ENCODE data around the gene THAP8. TPM values are rescaled to one million over a fixed set of nuclear protein-coding genes. Genes with fewer than 3 reads are reported as not detected.
A peak's percentile ranks its signal among the peaks of the same experiment; 100 is the strongest.

THAP8 gene
- total RNA-seq, 1 experiment from 2014 or later = 5.4 TPM

- Histone ChIP-seq H3K4ac (ENCODE audit: low read depth, low read length) (no peak overlapping the region), H3K9ac (ENCODE audit: extremely low read depth, insufficient read length, low read length) (no peak overlapping the region), H4K5ac (ENCODE audit: insufficient read length, low read depth, low read length) (no peak overlapping the region), H3K56ac (ENCODE audit: insufficient read length, low read depth, low read length) (no peak overlapping the region), H3K79me1 (ENCODE audit: insufficient read depth, low read depth, low read length, poor library complexity, severe bottlenecking) (no peaks in the 10 kb centered on the region), H3K27ac (ENCODE audit: insufficient read length, low read depth, low read length) (no peak overlapping the region), H3K4me2 (ENCODE audit: insufficient read depth, insufficient read length, low read length) (no peak overlapping the region), H4K20me1 (ENCODE audit: control insufficient read depth, insufficient read depth, insufficient read length) (no peaks in the 10 kb centered on the region), H3K18ac (ENCODE audit: insufficient read length, low read depth, low read length) (no peak overlapping the region), H3K27me3 (ENCODE audit: insufficient read depth, low read length) (no peaks in the 10 kb centered on the region), H3K79me2 (ENCODE audit: insufficient read depth, low read length) (no peaks in the 10 kb centered on the region), H4K91ac (ENCODE audit: insufficient read length, low read depth, low read length) (no peak overlapping the region), H3K14ac (ENCODE audit: insufficient read depth, low read length) (no peak overlapping the region), H3K23ac (ENCODE audit: insufficient read length, low read depth, low read length) (no peak overlapping the region), H2BK15ac (ENCODE audit: low read depth, low read length) (no peak overlapping the region), H3K4me1 (ENCODE audit: insufficient read depth, low read length) (no peaks in the 10 kb centered on the region), H2BK120ac (ENCODE audit: low read depth, low read length, poor library complexity, severe bottlenecking) (no peak overlapping the region), H2BK20ac (ENCODE audit: low read depth, low read length, poor library complexity, severe bottlenecking) (no peak overlapping the region), H2BK12ac (ENCODE audit: insufficient read length, low read depth, low read length) (no peak overlapping the region), H3K9me3 (ENCODE audit: control insufficient read depth, low read depth, low read length) (no peaks in the 10 kb centered on the region), H2AFZ (ENCODE audit: low read length) (no peak overlapping the region), H3T11ph (ENCODE audit: low read length) (no peak overlapping the region), H3K23me2 (ENCODE audit: insufficient read length, low read depth, low read length, poor library complexity, severe bottlenecking) (no peaks in the 10 kb centered on the region), H4K8ac (replicated peaks; ENCODE audit: insufficient read length, low read depth, low read length) (no peak overlapping the region), H2BK5ac (ENCODE audit: insufficient read length, low read length) (no peak overlapping the region), H2AK5ac (ENCODE audit: insufficient read length, low read length) (no peak overlapping the region)
- 0 out of 7 replicates have a peak overlapping the region, but pooled peaks of 1 of the 3 experiments have one; percentile 49 for H3K27ac Mint-ChIP-seq
- TF ChIP-seq CTCF (conservative IDR thresholded peaks at IDR 0.05) = no peak
- no peak overlapping the region for H3K4me3 Mint-ChIP-seq
- WGBS (ENCODE audit: extremely low coverage, insufficient read length, low lambda C conversion rate) = no CpG with 5 or more reads among the region's 49 CpGs
- no peaks in the 10 kb centered on the region; a peak in 1 of 5 replicates for H3K9me3 Mint-ChIP-seq
- H3K27me3 Mint-ChIP-seq (ENCODE audit: low read depth) = no peaks in the 10 kb centered on the region; the same call in 1 of the 2 replicates
- peaks cover 11 to 46% (median 39%) of the 10 kb centered on the region in 3 experiments for H3K36me3 Mint-ChIP-seq (ENCODE audit: insufficient read depth in 1 of 3, low read depth in 3 of 3)
- DNase-seq = no peak
- no peaks in the 10 kb centered on the region for H3K4me1 Mint-ChIP-seq
Observed at GRCh38 chr19:36026091-36026876, 27.8 kb downstream of the THAP8 start.
